Osteocyte (in vitro differentiated cells): ENCODE results near the gene DMD. TPM values are rescaled to one million over a fixed set of nuclear protein-coding genes. Genes with fewer than 3 reads are reported as not detected.
A peak's percentile ranks its signal among the peaks of the same experiment; 100 is the strongest.

Source experiments
- DNase-seq: peaks from one replicate; pipeline ENCODE4 v3.0.0; 2021; ENCODE audit warnings: mixed read lengths; ENCODE audit not compliant: unreplicated experiment; ENCODE audit errors: extremely low spot score
- H3K27ac Mint-ChIP-seq: one replicate; pipeline ENCODE4 v1.8.0; 2021; ENCODE audit warnings: mild to moderate bottlenecking, mixed read lengths; ENCODE audit not compliant: unreplicated experiment
- H3K27me3 Mint-ChIP-seq: one replicate; pipeline ENCODE4 v1.8.0; 2021; ENCODE audit warnings: mixed read lengths; ENCODE audit not compliant: unreplicated experiment
- H3K36me3 Mint-ChIP-seq: one replicate; pipeline ENCODE4 v1.8.0; 2021; ENCODE audit warnings: mixed read lengths; ENCODE audit not compliant: unreplicated experiment
- H3K4me1 Mint-ChIP-seq: one replicate; pipeline ENCODE4 v1.8.0; 2021; ENCODE audit warnings: mixed read lengths; ENCODE audit not compliant: unreplicated experiment
- H3K4me3 Mint-ChIP-seq: one replicate; pipeline ENCODE4 v1.8.0; 2021; ENCODE audit warnings: mild to moderate bottlenecking, moderate library complexity, mixed read lengths; ENCODE audit not compliant: unreplicated experiment
- H3K9me3 Mint-ChIP-seq: one replicate; pipeline ENCODE4 v1.8.0; 2021; ENCODE audit warnings: mixed read lengths; ENCODE audit not compliant: unreplicated experiment
- CTCF ChIP-seq: fragments of 200-600 bp; sonication (generic); IDR thresholded peaks from 2 replicates; pipeline ENCODE4 v1.5.0; 2021; ENCODE audit warnings: antibody characterized with exemption, mild to moderate bottlenecking, moderate library complexity
- total RNA-seq: library from RNA; stranded (reverse); gene quantifications from 2 replicates; pipeline ENCODE4 v1.2.1, GENCODE V29; 2021

The DMD gene
- total RNA-seq, 1 donor from 2014 or later, result 317 TPM

- Mint-ChIP-seq H3K27me3 (no peaks in the 10 kb centered on the region), H3K36me3 (no peaks in the 10 kb centered on the region), H3K27ac (peak overlapping the region; percentile 52), H3K4me3 (no peak overlapping the region), H3K9me3 (peaks cover 3% of the 10 kb centered on the region), H3K4me1 (peaks cover 57% of the 10 kb centered on the region)
- no peak for TF ChIP-seq CTCF
- DNase-seq, result no peak
Observed at GRCh38 chrX:31356275-31357212, 1854.8 kb downstream of the DMD start.

DNA sequence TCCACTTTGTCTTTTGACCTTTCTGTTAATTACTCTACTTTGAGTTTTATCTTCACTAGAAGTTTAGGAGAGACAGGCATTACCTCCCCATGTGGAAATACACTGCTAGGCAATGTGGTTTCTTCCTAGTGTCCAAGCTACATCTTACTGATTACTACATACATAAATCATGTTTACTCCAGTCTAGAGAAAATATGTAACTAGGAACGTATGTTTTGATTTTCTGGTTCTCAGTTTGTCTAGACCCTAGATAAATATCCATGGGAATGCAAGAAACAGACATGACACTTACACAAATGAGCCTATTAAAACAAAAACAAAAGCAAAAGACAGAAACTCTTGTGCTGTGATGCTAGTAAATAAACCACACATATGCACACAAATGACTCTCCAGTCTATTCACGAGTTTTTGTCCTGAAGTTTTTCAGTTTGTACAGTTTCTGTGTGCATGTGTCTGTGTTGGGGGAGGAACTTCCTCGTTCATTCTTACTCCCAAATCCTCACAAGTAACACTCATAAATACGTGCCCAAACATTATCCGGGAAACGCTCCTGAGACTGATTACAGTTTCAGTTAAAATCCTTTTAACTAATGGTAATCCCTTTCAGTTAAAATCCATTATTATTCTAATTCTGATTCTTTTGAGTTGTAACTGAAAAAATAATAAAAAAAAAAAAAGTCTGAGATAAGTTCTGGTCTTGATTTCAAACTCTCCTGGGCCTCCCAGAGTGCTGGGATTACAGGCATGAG is 1856.0 kb downstream of the DMD start:
- no peak for TF ChIP-seq CTCF
- H3K36me3 Mint-ChIP-seq, result no peaks in the 10 kb centered on the region
- no peak overlapping the region for H3K4me3 Mint-ChIP-seq
- peak overlapping the region; percentile 69 for H3K27ac Mint-ChIP-seq
- DNase-seq, result no peak
- peaks cover 3% of the 10 kb centered on the region for H3K9me3 Mint-ChIP-seq
- H3K27me3 Mint-ChIP-seq, result no peaks in the 10 kb centered on the region
- peaks cover 60% of the 10 kb centered on the region for H3K4me1 Mint-ChIP-seq

DNA sequence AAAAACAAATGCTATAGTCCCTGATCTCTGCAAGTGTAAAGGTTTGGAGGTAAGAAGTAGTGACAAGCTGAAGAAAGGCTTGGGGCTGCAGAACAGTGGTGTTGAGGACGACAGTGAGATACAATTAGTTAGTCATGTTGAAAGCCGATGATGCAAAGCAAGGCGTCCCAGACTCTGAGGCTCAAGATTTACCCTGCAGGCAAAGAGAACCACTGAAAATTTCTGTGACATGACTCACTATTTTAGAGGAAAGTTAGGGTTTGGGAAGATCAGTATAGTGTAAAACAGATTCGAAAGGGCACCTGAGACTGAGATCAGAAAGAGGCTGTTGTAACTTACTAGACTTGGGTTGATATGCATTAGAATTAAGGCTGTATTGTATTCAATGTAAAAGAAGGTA is 1858.3 kb downstream of the DMD start:
- H3K27ac Mint-ChIP-seq, result peak overlapping the region; percentile 67
- peaks cover 8% of the 10 kb centered on the region for H3K9me3 Mint-ChIP-seq
- H3K27me3 Mint-ChIP-seq, result no peaks in the 10 kb centered on the region
- no peaks in the 10 kb centered on the region for H3K36me3 Mint-ChIP-seq
- no peak overlapping the region for H3K4me3 Mint-ChIP-seq
- TF ChIP-seq CTCF, result no peak
- H3K4me1 Mint-ChIP-seq, result peaks cover 56% of the 10 kb centered on the region
- DNase-seq, result no peak

GRCh38 chrX:31350808-31351074 is 1860.6 kb downstream of the DMD start:
- DNase-seq, result no peak
- no peaks in the 10 kb centered on the region for H3K27me3 Mint-ChIP-seq
- no peak overlapping the region for H3K4me3 Mint-ChIP-seq
- H3K4me1 Mint-ChIP-seq, result peaks cover 35% of the 10 kb centered on the region
- no peak for TF ChIP-seq CTCF
- no peak overlapping the region for H3K27ac Mint-ChIP-seq
- H3K9me3 Mint-ChIP-seq, result peaks cover 17% of the 10 kb centered on the region
- H3K36me3 Mint-ChIP-seq, result no peaks in the 10 kb centered on the region

GRCh38 chrX:31349515-31349914 is 1861.8 kb downstream of the DMD start:
- H3K9me3 Mint-ChIP-seq, result peaks cover 20% of the 10 kb centered on the region
- no peak overlapping the region for H3K4me3 Mint-ChIP-seq
- no peak overlapping the region for H3K27ac Mint-ChIP-seq
- peaks cover 27% of the 10 kb centered on the region for H3K4me1 Mint-ChIP-seq
- TF ChIP-seq CTCF, result no peak
- DNase-seq, result no peak
- H3K36me3 Mint-ChIP-seq, result no peaks in the 10 kb centered on the region
- no peaks in the 10 kb centered on the region for H3K27me3 Mint-ChIP-seq
